Effector memory CD4-positive, alpha-beta T cell (primary cell): Measurements from ENCODE around the gene PKD1L1.
"Not testable (repeated sequence)": the region's sequence is repeated elsewhere in the genome, so short reads cannot be mapped to it uniquely, and the experiment has no call there.

Experiments
- DNase-seq, 3 donors: peaks; one replicate each; pipeline ENCODE4 v3.0.0-alpha.2; 2020
- H3K27ac ChIP-seq: 2 replicates; pipeline ENCODE4 v1.7.0; 2013; ENCODE audit warnings: mild to moderate bottlenecking, low read length, moderate library complexity; ENCODE audit not compliant: insufficient read depth, poor library complexity, severe bottlenecking
- H3K27me3 ChIP-seq: replicated peaks from 2 replicates; pipeline ENCODE4 v1.7.0; 2013; ENCODE audit warnings: mild to moderate bottlenecking, low read length; ENCODE audit not compliant: insufficient read depth, control insufficient read depth, poor library complexity, severe bottlenecking
- H3K36me3 ChIP-seq: 2 replicates; pipeline ENCODE4 v1.7.0; 2013; ENCODE audit warnings: mild to moderate bottlenecking, low read length, moderate library complexity; ENCODE audit not compliant: control insufficient read depth, insufficient read depth
- H3K4me1 ChIP-seq: 2 replicates; pipeline ENCODE4 v1.7.0; 2013; ENCODE audit warnings: low read length, mild to moderate bottlenecking; ENCODE audit not compliant: control insufficient read depth, insufficient read depth, poor library complexity, severe bottlenecking
- H3K4me3 ChIP-seq: 2 replicates; pipeline ENCODE4 v1.7.0; 2013; ENCODE audit warnings: low read length, low read depth, mild to moderate bottlenecking; ENCODE audit not compliant: insufficient read depth, poor library complexity, severe bottlenecking
- H3K9me3 ChIP-seq: 2 replicates; pipeline ENCODE4 v1.7.0; 2013; ENCODE audit warnings: mild to moderate bottlenecking, low read length, moderate library complexity; ENCODE audit not compliant: control insufficient read depth

Gene PKD1L1

DNA sequence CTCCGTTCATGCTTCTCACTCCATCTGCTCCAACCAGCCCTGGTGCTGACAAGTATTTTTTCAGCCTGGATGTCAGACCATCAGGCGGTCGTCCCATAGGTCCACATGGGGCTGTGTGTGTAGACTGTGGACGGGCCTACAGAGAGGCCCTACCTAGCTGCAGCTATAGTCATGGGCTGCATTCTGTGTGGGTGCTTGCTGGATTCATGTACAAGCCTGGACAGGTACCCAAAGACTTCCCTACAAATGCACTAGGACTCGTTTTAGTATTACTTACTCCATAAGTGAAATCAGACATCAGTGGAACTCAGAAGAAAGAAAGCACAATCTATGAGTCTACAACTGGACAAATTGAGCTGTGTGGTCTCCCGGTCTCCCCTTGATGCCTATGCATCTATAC is 146.8 kb downstream of the PKD1L1 start:
- Histone ChIP-seq H3K36me3 (no peaks in the 10 kb centered on the region), H3K27me3 (no peaks in the 10 kb centered on the region), H3K4me3 (no peak overlapping the region), H3K4me1 (no peaks in the 10 kb centered on the region), H3K27ac (no peak overlapping the region), H3K9me3 (no peaks in the 10 kb centered on the region)
- DNase-seq: no peak

DNA sequence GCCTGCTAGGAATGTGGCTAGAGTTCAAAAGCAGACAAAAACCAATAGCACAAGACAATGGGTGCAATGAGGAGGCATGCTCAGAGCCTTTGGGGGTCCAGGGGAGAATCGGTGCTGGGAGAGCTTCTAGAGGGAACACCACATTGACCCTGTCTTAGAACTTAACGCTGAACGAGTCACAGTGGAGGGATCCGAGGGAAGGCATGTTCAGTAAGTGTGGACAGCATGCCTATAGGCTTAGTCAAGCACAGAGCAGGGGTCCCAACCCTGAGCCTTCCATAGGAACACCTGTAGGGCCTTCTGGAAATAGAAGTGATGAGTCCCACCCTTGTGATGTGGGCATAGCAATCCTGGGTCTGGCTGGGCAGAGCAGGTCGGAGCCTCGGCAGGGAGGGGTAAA is 148.7 kb downstream of the PKD1L1 start:
- Histone ChIP-seq H3K36me3 (no peaks in the 10 kb centered on the region), H3K4me1 (no peaks in the 10 kb centered on the region), H3K27me3 (no peaks in the 10 kb centered on the region), H3K27ac (no peak overlapping the region), H3K9me3 (no peaks in the 10 kb centered on the region), H3K4me3 (no peak overlapping the region)
- DNase-seq: no peak

DNA sequence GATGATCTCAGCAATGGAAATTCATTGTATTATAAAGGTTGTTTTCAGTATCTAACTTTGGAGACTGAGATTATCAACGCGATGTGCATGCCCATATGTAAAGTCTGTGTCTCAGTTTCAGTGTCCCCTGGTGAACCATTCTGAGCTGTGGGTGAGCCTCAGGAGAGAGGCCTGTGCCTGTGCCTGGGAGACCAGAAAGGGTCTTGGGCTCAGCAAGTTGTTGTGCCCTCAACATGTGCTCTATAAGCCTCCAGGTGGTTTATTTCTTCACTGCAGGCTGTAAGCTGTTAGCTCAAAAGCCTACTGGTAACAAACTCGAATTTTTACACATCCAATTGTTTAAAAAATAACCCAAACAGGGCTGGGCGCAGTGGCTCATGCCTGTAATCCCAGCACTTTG is 151.9 kb downstream of the PKD1L1 start:
- H3K36me3 ChIP-seq: no peaks in the 10 kb centered on the region
- H3K4me1 ChIP-seq: no peaks in the 10 kb centered on the region
- H3K27ac ChIP-seq: no peak overlapping the region
- H3K9me3 ChIP-seq: no peaks in the 10 kb centered on the region
- H3K4me3 ChIP-seq: no peak overlapping the region
- no peaks in the 10 kb centered on the region for H3K27me3 ChIP-seq
- DNase-seq: no peak

DNA sequence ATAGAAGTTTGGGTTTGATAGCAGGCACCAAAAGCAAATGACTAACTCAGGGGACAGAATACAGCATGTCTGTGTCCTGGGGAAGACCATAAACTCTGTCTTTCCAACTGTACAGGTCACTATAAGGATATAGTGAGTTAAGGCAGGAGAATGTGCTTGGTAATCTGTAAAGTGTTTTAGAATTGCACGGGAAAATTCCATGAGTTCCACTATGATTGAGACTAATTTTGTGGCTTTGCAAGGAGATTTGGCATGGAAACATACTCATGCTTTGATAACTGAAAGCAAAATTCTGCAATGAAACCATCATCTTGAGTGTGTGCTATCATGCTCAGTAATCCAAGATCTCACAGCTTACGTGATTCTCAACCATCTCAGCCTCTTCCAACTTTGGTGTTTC is 152.6 kb downstream of the PKD1L1 start:
- H3K27ac ChIP-seq: no peak overlapping the region
- no peak for DNase-seq
- no peak overlapping the region for H3K4me3 ChIP-seq
- no peaks in the 10 kb centered on the region for H3K9me3 ChIP-seq
- H3K27me3 ChIP-seq: no peaks in the 10 kb centered on the region
- H3K4me1 ChIP-seq: no peaks in the 10 kb centered on the region
- no peaks in the 10 kb centered on the region for H3K36me3 ChIP-seq

DNA sequence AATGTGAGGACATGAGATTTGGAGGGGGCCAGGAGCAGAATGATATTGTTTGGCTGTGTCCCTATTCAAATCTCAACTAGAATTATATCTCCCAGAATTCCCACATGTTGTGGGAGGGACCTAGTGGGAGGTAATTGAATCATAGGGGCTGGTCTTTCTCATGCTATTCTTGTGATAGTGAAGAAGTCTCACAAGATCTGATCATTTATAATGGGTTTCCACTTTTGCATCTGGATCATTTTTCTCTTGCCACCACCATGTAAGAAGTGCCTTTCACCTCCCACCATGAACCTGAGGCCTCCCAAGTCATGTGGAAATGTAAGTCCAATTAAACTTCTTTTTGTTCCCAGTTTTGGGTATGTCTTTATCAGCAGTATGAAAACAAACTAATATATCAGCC is 153.1 kb downstream of the PKD1L1 start:
- H3K36me3 ChIP-seq, H3K27ac ChIP-seq, H3K4me3 ChIP-seq, DNase-seq, H3K4me1 ChIP-seq, H3K27me3 ChIP-seq, H3K9me3 ChIP-seq: not testable (repeated sequence)

DNA sequence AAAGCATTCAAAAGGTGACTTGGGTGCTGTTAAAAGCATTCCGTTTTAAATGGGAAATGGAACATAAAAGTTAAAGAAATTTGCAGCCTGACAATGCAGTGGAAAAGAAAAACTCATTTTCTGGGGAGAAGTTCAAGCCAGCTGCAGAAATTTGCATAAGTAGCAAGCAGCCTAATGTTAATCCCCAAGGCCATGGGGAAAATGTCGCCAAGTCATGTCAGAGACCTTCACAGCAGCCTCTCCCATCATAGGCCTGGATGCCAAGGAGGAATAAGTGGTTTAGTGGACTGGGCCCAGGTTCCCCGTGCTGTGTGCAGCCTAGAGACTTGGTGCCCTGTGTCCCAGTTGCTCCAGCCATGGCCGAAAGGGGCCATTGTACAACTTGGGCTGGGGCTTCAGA is 154.2 kb downstream of the PKD1L1 start:
- no peak overlapping the region for H3K27ac ChIP-seq
- no peaks in the 10 kb centered on the region for H3K9me3 ChIP-seq
- no peaks in the 10 kb centered on the region for H3K27me3 ChIP-seq
- no peaks in the 10 kb centered on the region for H3K4me1 ChIP-seq
- H3K36me3 ChIP-seq: no peaks in the 10 kb centered on the region
- no peak overlapping the region for H3K4me3 ChIP-seq
- no peak for DNase-seq

DNA sequence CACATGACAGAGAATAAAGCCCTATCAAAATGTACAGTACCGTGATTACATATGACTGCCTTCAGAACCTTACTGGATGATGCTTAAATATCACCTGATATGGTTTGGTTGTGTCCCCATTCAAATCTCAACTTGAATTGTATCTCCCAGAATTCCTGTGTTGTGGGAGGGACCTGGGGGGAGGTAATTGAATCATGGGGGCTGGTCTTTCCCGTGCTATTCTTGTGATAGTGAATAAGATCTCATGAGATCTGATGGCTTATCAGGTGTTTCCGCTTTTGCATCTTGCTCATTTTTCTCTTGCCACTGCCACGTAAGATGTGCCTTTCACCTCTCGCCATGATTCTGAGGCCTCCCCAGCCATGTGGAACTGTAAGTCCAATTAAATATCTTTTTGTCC is 155.1 kb downstream of the PKD1L1 start:
- not testable (repeated sequence) for H3K4me1 ChIP-seq, H3K36me3 ChIP-seq, DNase-seq, H3K27me3 ChIP-seq, H3K4me3 ChIP-seq, H3K27ac ChIP-seq, H3K9me3 ChIP-seq

DNA sequence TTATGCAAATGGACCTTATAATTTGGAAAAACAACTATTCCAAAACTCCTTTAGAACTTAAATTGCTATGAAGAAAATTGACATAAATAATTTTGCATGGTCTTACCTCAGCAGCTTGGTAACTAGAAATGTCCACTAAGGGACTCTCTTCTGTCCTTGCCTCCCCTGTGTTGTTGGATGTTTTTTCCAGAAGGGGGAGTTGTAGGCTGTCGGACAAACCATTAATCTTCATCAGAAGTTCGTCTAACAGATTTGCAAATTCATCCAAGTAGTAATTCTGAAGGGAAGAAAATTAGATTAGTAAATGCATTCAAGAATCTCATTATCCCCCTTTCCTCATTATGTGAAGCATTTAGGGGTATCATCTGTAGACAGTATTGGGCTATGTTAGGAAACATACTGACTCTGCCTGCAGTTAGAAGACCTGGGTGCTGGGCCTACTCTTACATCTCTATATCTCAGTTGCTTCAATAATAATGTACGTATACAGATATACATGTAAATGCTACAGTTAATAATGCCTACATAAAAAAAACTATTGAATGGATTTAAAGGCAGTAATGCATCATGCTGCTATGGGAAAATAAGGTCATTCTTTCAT is 155.6 kb downstream of the PKD1L1 start:
- no peak overlapping the region for H3K4me3 ChIP-seq
- no peaks in the 10 kb centered on the region for H3K27me3 ChIP-seq
- H3K36me3 ChIP-seq: no peaks in the 10 kb centered on the region
- no peaks in the 10 kb centered on the region for H3K9me3 ChIP-seq
- no peaks in the 10 kb centered on the region for H3K4me1 ChIP-seq
- no peak for DNase-seq
- no peak overlapping the region for H3K27ac ChIP-seq

DNA sequence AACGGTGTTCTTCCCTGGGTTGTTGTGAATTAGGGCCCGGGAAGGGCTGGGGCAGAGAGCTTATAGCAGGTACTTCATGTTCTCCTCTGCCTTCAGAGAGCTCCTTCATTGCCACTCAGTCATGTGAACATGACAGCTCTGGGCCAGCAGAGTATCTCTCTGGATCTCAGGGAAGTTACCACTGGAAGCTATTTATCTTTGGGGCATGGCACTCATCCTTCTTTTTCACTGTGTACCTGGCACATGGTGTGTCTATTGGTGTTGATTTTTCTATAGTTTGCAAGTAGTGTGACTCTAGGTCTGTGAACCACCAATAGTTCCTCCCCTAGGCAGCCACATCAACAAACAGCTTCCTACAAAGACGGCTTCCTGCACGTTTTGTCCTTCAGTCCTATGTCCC is 156.6 kb downstream of the PKD1L1 start:
- Histone ChIP-seq H3K9me3 (no peaks in the 10 kb centered on the region), H3K4me3 (no peak overlapping the region), H3K27me3 (no peaks in the 10 kb centered on the region), H3K27ac (no peak overlapping the region), H3K36me3 (no peaks in the 10 kb centered on the region), H3K4me1 (no peaks in the 10 kb centered on the region)
- no peak for DNase-seq

DNA sequence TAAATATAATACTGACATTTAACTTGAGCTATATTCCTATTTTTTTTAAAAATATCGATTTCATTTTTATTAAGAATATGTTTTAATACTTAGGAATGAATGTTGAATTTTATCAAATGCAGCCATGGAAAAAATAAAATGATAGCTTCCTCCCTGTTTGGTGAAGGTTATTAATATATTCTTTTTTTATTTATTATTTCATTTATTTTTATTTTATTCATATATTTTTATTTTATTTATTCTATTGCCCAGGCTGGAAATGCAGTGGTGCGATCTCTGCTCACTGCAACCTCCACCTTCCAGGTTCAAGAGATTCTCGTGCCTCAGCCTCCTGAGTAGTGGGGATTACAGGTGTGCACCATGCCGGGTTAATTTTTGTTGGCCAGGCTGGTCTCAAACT is 160.2 kb downstream of the PKD1L1 start:
- no peak overlapping the region for H3K27ac ChIP-seq
- no peaks in the 10 kb centered on the region for H3K27me3 ChIP-seq
- H3K4me1 ChIP-seq: no peaks in the 10 kb centered on the region
- H3K4me3 ChIP-seq: no peak overlapping the region
- H3K9me3 ChIP-seq: no peaks in the 10 kb centered on the region
- no peaks in the 10 kb centered on the region for H3K36me3 ChIP-seq
- DNase-seq: no peak
